ENCODE measurements around the gene ELSPBP1. TPM values are rescaled to one million over a fixed set of nuclear protein-coding genes. Genes with fewer than 3 reads are reported as not detected.

Gene ELSPBP1
- polyA plus RNA-seq, 1 of the 3 experiments (the other 2 are of a cell fraction), result not detected

DNA sequence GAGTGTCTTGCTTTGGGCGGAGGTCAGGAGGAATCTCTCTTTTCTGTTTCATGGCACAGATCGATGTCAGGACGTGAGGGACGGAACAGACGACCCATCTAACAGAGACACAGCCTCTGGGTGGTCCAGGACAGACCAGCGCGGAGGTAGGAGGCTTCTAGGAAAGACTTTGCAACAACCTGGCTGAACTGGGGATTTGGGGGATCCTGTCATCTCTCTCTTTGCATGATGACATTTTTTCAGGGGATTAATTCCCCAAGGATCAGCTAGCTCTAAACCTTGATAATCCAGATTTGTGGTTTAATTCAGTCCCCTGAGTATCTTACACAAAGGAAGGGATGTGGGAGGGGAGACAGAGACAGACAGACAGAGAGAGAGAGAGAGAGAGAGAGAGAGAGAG is 35.0 kb downstream of the ELSPBP1 start (continued):
- TF ChIP-seq, protein P1, sequence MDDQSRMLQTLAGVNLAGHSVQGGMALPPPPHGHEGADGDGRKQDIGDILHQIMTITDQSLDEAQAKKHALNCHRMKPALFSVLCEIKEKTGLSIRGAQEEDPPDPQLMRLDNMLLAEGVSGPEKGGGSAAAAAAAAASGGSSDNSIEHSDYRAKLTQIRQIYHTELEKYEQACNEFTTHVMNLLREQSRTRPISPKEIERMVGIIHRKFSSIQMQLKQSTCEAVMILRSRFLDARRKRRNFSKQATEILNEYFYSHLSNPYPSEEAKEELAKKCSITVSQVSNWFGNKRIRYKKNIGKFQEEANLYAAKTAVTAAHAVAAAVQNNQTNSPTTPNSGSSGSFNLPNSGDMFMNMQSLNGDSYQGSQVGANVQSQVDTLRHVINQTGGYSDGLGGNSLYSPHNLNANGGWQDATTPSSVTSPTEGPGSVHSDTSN (IDR thresholded peaks at IDR 0.05), result no peak
- no peak for TF ChIP-seq RCOR1 (IDR thresholded peaks at IDR 0.05; ENCODE audit: low read length)
- TF ChIP-seq RXRA (IDR thresholded peaks at IDR 0.05; ENCODE audit: borderline replicate concordance, low read depth), result no peak
- TF ChIP-seq MXI1 (IDR thresholded peaks at IDR 0.05; ENCODE audit: low read depth, low read length), result no peak
- no peak for TF ChIP-seq JUND (IDR thresholded peaks at IDR 0.05)
- no peak for TF ChIP-seq RFX5 (IDR thresholded peaks at IDR 0.05; ENCODE audit: low read length)
- TF ChIP-seq TEAD4 (IDR thresholded peaks at IDR 0.05; ENCODE audit: borderline replicate concordance, insufficient read depth), result no peak
- TF ChIP-seq FOXM1 (IDR thresholded peaks at IDR 0.05; ENCODE audit: low read depth), result no peak

DNA sequence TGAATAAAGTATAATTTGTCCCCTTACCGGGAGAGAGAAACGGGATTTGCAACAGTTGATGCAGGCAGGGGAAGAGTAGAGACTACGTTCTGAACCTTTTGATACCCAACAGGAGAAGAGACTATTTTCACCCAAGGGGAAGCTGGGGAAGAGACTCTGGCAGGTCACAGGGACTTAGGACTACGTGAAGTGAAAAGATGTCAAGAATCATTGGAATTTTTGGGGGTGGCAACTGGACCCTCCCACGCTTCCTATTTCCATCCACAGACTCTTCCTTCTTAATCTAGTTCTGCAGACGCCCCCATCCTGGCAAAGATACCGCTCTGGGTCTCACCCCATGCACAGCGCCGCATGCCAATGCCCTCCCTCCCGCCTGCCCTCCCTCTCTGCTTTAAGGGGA is 35.6 kb downstream of the ELSPBP1 start:
- H3K9me3 ChIP-seq, result no peaks in the 10 kb centered on the region
- no peaks in the 10 kb centered on the region for H3K36me3 ChIP-seq (replicated peaks in 1 of 2; ENCODE audit: control insufficient read depth in 1 of 2, insufficient read depth in 2 of 2, low read length in 1 of 2)
- H3K4me2 ChIP-seq, result no peak overlapping the region
- H3K4me3 ChIP-seq (ENCODE audit: low read depth in 2 of 2, low read length in 1 of 2), result 0 out of 4 replicates have a peak overlapping the region, but pooled peaks of 1 of the 2 experiments have one; percentile 37
- H3K4me1 ChIP-seq (ENCODE audit: control insufficient read depth in 1 of 2, insufficient read depth in 2 of 2, low read depth in 1 of 2, low read length in 1 of 2), result no peaks in the 10 kb centered on the region
- H3K9ac ChIP-seq, result no peak overlapping the region
- no peaks in the 10 kb centered on the region for H4K20me1 ChIP-seq (ENCODE audit: insufficient read depth)
- no peaks in the 10 kb centered on the region for H3F3A ChIP-seq (replicated peaks; ENCODE audit: insufficient read depth)
- H3K9me2 ChIP-seq, result no peaks in the 10 kb centered on the region
- H3K27ac ChIP-seq (ENCODE audit: low read depth in 2 of 2, low read length in 1 of 2), result no peak overlapping the region
- H3K79me2 ChIP-seq (ENCODE audit: insufficient read depth), result no peaks in the 10 kb centered on the region
- no peak overlapping the region for H2AFZ ChIP-seq (ENCODE audit: low read depth)
- DNase-seq, result no peak
- 10% methylated on average over 9 of the region's 10 CpGs for WGBS (ENCODE audit: low lambda C conversion rate)
- CTCF ChIA-PET, result no interaction called here
- POLR2A ChIA-PET, result no interaction called here
- peaks cover 49% of the 10 kb centered on the region for H3K27me3 ChIP-seq (ENCODE audit: insufficient read depth)
- TF ChIP-seq MAX (IDR thresholded peaks at IDR 0.05; ENCODE audit: low read depth) (no peak), TAF1 (IDR thresholded peaks at IDR 0.05; ENCODE audit: borderline replicate concordance, low read depth, low read length) (no peak), NFIC (IDR thresholded peaks at IDR 0.05; ENCODE audit: borderline replicate concordance) (no peak), TEAD4 (IDR thresholded peaks at IDR 0.05; ENCODE audit: borderline replicate concordance, insufficient read depth) (no peak), IRF3 (IDR thresholded peaks at IDR 0.05; ENCODE audit: low read depth, low read length) (no peak), TCF12 (IDR thresholded peaks at IDR 0.05) (no peak), RCOR1 (IDR thresholded peaks at IDR 0.05; ENCODE audit: low read length) (no peak), EZH2phosphoT487 (IDR thresholded peaks at IDR 0.05; ENCODE audit: borderline replicate concordance, low read depth) (no peak), FOXM1 (IDR thresholded peaks at IDR 0.05; ENCODE audit: low read depth) (no peak)
- TF ChIP-seq, protein P2, sequence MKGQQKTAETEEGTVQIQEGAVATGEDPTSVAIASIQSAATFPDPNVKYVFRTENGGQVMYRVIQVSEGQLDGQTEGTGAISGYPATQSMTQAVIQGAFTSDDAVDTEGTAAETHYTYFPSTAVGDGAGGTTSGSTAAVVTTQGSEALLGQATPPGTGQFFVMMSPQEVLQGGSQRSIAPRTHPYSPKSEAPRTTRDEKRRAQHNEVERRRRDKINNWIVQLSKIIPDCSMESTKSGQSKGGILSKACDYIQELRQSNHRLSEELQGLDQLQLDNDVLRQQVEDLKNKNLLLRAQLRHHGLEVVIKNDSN (IDR thresholded peaks at IDR 0.05; ENCODE audit: borderline replicate concordance, low read depth), result no peak
